Urinary bladder (tissue), 4 donors: ENCODE results near the gene GOPC. TPM values are rescaled to one million over a fixed set of nuclear protein-coding genes. Genes with fewer than 3 reads are reported as not detected.
"Not testable (repeated sequence)": the region's sequence is repeated elsewhere in the genome, so short reads cannot be mapped to it uniquely, and the experiment has no call there.

Experiments
- DNase-seq: peaks from one replicate; pipeline ENCODE4 v3.0.0-alpha.2; 2015; ENCODE audit errors: extremely low spot score
- H3K27ac ChIP-seq: one replicate; pipeline ENCODE4 v1.5.1; 2013; ENCODE audit warnings: low read depth, mild to moderate bottlenecking, moderate library complexity
- H3K36me3 ChIP-seq: one replicate; pipeline ENCODE4 v1.6.1; 2013; ENCODE audit warnings: mild to moderate bottlenecking, moderate library complexity; ENCODE audit not compliant: insufficient read depth
- H3K4me1 ChIP-seq: one replicate; pipeline ENCODE4 v1.6.1; 2013; ENCODE audit warnings: mild to moderate bottlenecking, moderate library complexity; ENCODE audit not compliant: insufficient read depth
- H3K4me3 ChIP-seq: one replicate; pipeline ENCODE4 v1.5.1; 2013; ENCODE audit warnings: low read depth, low read length
- WGBS: extraction: QIAGEN DNeasy Blood & Tissue Kit; methylation state at CpG from one replicate; pipeline ENCODE4 v1.1.7; 2013; 5-methylcytosine and 5-hydroxymethylcytosine counted together
- polyA plus RNA-seq: library from polyadenylated mRNA; stranded (reverse); fragments of 200-250 nt; gene quantifications from one replicate; pipeline ENCODE4 v1.2.3, GENCODE V29; 2013
- total RNA-seq: library from RNA; depleted of rRNA; stranded (reverse); fragments of >200 nt; gene quantifications from one replicate; pipeline ENCODE4 v1.2.3, GENCODE V29; 2014
- donor health status: healthy with polysubstance abuse.
- donor health status: healthy.

GOPC gene
- total RNA-seq: 71.5 TPM
- 20.0 TPM for polyA plus RNA-seq

- no peaks in the 10 kb centered on the region for H3K36me3 ChIP-seq
- peak; percentile 96 for DNase-seq
- peak within 1 kb of the TSS; percentile 77 for H3K27ac ChIP-seq
- WGBS: under 1% methylated on average over 60 of the region's 60 CpGs
- H3K4me3 ChIP-seq: peak within 1 kb of the TSS; percentile 90
- peaks cover 3% of the 10 kb centered on the region for H3K4me1 ChIP-seq
Observed at GRCh38 chr6:117602151-117602898, at the start of gene GOPC. Gene GOPC, minus strand, starts transcription at chr6:117602511. Its CDS starts 223 bp downstream, at chr6:117602288.

DNA sequence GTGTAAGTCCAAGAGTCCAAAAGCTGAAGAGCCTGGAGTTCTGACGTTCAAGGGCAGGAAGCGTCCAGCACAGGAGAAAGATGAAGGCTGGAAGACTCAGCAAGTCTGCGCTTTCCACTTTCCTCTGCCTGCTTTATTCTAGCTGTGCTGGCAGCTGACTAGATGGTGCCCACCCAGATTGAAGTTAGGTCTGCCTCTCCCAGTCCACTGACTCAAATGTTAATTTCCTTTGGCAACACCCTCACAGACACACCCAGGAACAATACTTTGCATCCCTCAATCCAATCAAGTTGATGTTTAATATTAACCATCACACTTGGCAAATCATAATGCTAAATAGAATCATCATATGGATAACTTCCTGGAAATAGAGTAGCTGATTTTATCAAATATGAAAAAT lies 49.7 kb upstream of the GOPC start:
- not testable (repeated sequence) for H3K4me3 ChIP-seq, H3K36me3 ChIP-seq

DNA sequence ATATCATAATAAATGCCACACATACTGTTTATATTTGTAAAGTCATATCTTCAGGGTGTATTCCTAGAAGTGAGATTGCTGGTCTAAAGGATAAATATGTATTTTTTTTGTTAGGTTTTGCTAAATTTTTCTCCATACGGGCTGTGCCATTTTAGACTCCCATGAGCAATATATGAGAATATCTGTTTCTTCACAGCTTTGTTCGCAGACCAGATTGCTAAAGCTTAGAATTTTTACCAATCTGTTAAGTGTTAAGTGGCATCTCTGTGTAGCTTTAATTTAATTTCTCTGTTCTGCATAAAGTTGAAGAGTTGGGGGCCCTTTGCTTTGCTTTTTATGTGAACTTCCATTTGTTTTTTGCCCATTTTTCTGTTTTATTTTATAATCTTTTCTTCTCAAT lies 40.7 kb upstream of the GOPC start:
- no peak for DNase-seq
- WGBS: 90% methylated on average over 2 of the region's 2 CpGs

More for the DNA sequence above, 49.7 kb upstream of the GOPC start:
- DNase-seq, H3K27ac ChIP-seq, H3K4me1 ChIP-seq: not testable (repeated sequence)
- WGBS: 79% methylated on average over 3 of the region's 3 CpGs

GRCh38 chr6:117637770-117638169 lies 35.5 kb upstream of the GOPC start:
- Histone ChIP-seq H3K4me3 (no peak overlapping the region), H3K4me1 (no peaks in the 10 kb centered on the region), H3K27ac (no peak overlapping the region), H3K36me3 (no peaks in the 10 kb centered on the region)
- 72% methylated on average over 1 of the region's 1 CpG for WGBS
- DNase-seq: no peak

More for the DNA sequence above, 40.7 kb upstream of the GOPC start:
- H3K4me3 ChIP-seq: no peak overlapping the region
- H3K36me3 ChIP-seq: no peaks in the 10 kb centered on the region
- H3K27ac ChIP-seq: no peak overlapping the region
- no peaks in the 10 kb centered on the region for H3K4me1 ChIP-seq

DNA sequence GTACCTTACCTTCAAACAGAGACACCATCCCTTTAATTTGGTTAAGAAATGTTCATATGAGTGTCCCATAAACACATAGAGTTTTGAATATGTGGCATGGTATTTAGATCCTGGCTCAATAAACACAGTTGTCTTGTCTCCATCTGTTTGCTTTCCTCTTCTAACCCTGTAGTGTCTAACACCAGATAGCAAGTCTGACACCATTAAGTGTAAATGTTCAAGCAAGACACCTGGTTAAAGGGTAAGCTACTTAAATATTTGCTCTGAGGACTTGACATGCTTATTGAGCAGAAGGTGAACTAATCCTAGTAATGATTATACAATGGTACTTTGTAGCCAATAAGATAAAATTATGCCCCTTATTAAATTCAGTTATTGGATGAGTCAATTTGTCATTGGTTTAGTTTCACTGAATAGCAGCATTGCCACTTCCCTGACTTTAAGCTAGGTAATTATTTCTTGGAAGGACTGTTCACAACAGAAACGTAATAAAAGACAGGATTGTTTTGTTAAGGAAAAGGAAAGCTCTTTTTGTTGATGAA lies 26.9 kb upstream of the GOPC start:
- Histone ChIP-seq H3K4me3 (no peak overlapping the region), H3K27ac (no peak overlapping the region), H3K36me3 (no peaks in the 10 kb centered on the region), H3K4me1 (no peaks in the 10 kb centered on the region)
- DNase-seq: no peak
- 63% methylated on average over 1 of the region's 1 CpG for WGBS

- H3K27ac ChIP-seq: no peak overlapping the region
- H3K4me3 ChIP-seq: no peak overlapping the region
- DNase-seq: no peak
- no peaks in the 10 kb centered on the region for H3K4me1 ChIP-seq
- no peaks in the 10 kb centered on the region for H3K36me3 ChIP-seq
Observed at GRCh38 chr6:117627533-117627932, 25.2 kb upstream of the GOPC start.

DNA sequence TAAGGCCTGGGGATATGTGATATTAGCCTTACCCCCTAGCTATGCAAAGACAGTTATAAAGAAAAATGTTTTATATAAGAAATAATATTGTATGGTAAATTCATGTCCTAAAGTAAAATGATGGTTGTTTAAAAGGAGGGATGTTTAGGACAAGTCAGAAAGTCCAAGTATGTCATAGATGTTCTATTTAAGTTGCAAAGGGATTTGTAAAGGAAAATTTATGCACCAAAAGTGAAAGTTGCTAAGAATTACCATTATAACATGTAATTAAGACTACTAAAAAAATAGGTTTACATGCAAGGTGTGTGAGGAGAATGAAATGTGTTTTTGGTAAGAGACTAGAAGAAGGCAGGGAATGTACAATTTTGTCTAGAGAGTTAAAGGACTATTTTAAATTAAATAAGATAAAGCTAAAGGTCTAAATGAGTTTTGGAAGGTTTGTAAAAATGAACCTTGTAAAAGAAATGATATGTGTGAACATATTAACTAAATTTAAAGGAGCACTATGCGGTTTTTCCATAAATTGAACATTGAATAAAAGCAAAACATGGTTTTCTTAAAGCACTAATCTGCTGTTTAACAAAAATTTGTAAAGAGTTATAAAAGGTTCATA lies 22.7 kb upstream of the GOPC start:
- Histone ChIP-seq H3K4me1 (no peaks in the 10 kb centered on the region), H3K4me3 (no peak overlapping the region)
- WGBS: 75% methylated on average over 1 of the region's 1 CpG

GRCh38 chr6:117619178-117619577 lies 16.9 kb upstream of the GOPC start:
- WGBS: 89% methylated on average over 1 of the region's 1 CpG
- Histone ChIP-seq H3K27ac (no peak overlapping the region), H3K4me3 (no peak overlapping the region), H3K4me1 (no peaks in the 10 kb centered on the region), H3K36me3 (no peaks in the 10 kb centered on the region)
- no peak for DNase-seq

More for the DNA sequence above, 22.7 kb upstream of the GOPC start:
- Histone ChIP-seq H3K27ac (no peak overlapping the region), H3K36me3 (no peaks in the 10 kb centered on the region)
- no peak for DNase-seq

DNA sequence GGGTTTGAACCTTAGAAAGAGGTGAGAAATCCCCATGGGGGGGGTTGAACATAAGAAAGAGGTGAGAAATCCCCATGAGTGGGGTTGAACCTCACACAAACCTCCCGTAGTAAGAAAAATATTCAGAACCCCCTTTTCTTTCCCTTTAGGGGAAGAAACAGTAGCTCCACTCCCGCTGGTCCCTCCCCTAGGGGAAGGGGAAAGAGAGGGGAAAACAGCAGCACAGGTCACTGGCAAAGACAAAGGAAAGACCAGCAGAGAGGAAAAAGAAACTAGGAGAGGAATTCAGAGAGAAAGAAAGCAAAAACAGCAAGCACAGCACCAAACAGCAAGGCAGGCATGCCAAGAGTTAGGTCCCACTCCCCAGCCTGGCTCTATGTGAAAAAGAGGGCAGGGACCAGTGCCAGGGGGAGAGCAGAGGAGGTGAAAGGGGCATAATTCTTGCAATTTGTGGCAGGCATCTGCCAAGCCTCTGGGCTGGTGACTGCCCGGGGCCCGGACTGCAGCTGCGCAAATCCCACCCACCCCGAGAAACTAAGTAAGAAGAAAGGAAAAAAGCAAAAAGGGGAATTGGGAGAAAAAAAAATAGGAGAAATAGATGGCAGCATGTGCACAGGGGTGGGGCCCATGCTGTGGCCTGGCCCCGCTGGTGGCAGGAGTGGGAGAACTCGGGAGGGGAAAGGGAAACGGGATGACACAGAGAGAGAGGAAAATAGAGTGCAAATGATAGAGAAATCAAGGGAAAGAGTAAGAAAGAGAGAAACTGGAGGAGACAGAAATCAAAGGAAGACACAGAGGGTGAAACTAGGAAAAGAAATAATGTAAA lies 15.1 kb upstream of the GOPC start:
- no peaks in the 10 kb centered on the region for H3K36me3 ChIP-seq
- 89% methylated on average over 9 of the region's 9 CpGs for WGBS
- H3K27ac ChIP-seq: no peak overlapping the region
- H3K4me1 ChIP-seq: no peaks in the 10 kb centered on the region
- no peak for DNase-seq
- no peak overlapping the region for H3K4me3 ChIP-seq

DNA sequence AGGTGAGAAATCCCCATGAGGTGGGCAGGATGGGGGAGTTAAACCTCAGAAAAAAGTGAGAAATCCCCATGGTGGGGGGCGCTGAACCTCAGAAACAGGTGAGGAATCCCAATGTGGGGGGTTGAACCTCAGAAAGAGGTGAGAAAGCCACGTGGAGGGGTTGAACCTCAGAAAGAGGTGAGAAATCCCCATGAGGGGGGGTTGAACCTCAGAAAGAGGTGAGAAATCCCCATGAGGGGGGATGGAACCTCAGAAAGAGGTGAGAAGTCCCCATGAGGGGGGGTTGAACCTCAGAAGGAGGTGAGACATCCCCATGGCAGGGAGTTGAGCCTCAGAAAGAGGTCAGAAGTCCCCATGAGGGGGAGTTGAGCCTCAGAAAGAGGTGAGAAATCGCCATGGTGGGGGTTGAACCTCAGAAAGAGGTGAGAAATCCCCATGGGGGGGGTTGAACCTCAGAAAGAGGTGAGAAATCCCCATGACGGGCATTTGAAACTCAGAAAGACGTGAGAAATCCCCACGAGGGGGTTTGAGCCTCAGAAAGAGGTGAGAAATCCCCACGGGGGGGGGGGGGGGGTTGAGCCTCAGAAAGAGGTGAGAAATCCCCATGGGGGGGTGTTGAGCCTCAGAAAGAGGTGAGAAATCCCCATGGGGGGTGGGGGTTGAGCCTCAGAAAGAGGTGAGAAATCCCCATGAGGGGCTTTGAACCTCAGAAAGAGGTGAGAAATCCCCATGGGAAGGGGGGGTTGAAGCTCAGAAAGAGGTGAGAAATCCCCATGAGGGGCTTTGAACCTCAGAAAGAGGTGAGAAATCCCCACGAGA lies 14.3 kb upstream of the GOPC start:
- Histone ChIP-seq H3K36me3 (no peaks in the 10 kb centered on the region), H3K4me1 (no peaks in the 10 kb centered on the region), H3K27ac (no peak overlapping the region), H3K4me3 (no peak overlapping the region)
- no peak for DNase-seq
- WGBS: 86% methylated on average over 8 of the region's 8 CpGs

DNA sequence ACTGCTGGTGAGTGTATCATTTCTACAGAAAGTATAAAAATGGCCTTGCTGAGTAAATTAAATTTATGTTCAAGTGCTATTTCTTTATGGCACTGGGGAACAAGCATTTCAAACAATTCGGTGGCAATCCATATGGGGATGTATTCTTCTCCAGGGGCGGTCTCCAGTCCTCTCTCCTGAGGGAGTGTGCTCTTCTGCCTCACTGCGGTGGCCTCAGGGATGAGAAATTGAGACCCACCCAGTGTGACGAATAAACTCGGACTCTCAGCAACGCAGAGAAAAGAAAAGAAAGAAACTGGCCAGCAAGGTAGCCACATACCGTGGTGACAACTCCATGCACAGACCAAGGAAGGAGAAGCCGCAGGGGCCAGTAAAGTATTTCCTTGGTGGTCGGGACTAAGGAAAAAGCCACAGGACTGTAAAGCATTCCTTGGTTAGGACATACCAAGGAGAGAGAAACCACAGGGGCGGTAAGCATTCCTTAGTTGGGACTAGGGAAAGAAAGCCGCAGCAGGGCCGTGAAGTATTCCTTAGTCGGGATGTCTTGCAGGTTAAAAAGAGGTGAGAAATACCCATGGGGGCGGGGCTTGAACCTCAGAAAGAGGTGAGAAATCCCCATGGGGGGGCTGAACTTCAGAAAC lies 13.6 kb upstream of the GOPC start:
- WGBS: 82% methylated on average over 14 of the region's 14 CpGs
- DNase-seq: no peak
- H3K4me3 ChIP-seq: no peak overlapping the region
- no peak overlapping the region for H3K27ac ChIP-seq
- H3K4me1 ChIP-seq: no peaks in the 10 kb centered on the region
- no peaks in the 10 kb centered on the region for H3K36me3 ChIP-seq

DNA sequence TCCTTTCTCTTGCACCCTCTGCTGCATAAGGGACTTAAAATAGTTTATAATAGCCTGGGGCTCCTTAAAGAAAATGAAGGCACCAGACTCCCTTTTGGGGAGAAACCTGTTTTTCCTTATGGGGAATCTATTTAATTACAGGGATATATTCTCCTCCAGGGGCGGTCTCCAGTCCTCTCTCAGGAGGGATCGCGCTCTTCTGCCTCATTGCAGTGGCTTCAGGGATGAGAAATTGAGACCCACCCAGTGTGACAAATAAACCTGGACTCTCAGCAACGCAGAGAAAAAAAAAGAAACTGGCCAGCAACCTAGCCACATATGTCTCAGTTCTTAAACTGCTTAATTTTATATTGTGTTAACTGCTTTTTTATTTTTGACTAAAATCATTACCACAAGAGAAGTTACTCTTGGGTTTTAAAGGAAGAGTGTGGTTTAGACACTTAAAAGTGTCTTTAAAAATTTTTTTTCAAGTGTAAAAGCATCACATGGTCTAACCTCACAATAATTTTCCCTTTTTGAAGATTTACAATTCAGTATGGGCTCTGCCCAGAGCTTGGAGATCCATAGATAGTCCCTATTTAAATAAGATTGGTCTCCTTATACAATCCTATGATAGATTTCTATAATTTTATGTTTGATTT lies 11.7 kb upstream of the GOPC start:
- WGBS: 37% methylated on average over 4 of the region's 4 CpGs
- DNase-seq: no peak
- no peaks in the 10 kb centered on the region for H3K4me1 ChIP-seq
- no peak overlapping the region for H3K27ac ChIP-seq
- no peaks in the 10 kb centered on the region for H3K36me3 ChIP-seq
- no peak overlapping the region for H3K4me3 ChIP-seq
